WTC11 (cell line): ENCODE data around the gene NTRK1. TPM values are rescaled to one million over a fixed set of nuclear protein-coding genes. Genes with fewer than 3 reads are reported as not detected.

Experiments used
- ATAC-seq: fragments of 200-7000 bp; cut with Tn5 transposase; 2 replicates; pipeline ENCODE4 v1.10.0; 2021; ENCODE audit warnings: mild to moderate bottlenecking, moderate library complexity
- CTCF ChIA-PET: fragments of 300-600 bp; sonication (Branson Sonifier 250); formaldehyde crosslinking; loops from one replicate; lab custom pipeline; 2021; ENCODE audit warnings: antibody characterized with exemption; lab: Charles Lee
- POLR2A ChIA-PET: fragments of 350-600 bp; sonication (Branson Sonifier 250); formaldehyde crosslinking; loops from one replicate; lab custom pipeline; 2021; ENCODE audit warnings: antibody characterized with exemption; lab: Charles Lee
- DNase-seq: peaks from one replicate; pipeline ENCODE4 v3.0.0; 2021; ENCODE audit warnings: low spot score
- H3K27ac Mint-ChIP-seq: 2 replicates; pipeline ENCODE4 v1.8.0; 2021; ENCODE audit warnings: mixed read lengths
- H3K27me3 Mint-ChIP-seq: 2 replicates; pipeline ENCODE4 v1.8.0; 2021; ENCODE audit warnings: low read depth, mild to moderate bottlenecking, moderate library complexity, mixed read lengths
- H3K36me3 Mint-ChIP-seq: 2 replicates; pipeline ENCODE4 v1.8.0; 2021; ENCODE audit warnings: mixed read lengths
- H3K4me1 Mint-ChIP-seq: 2 replicates; pipeline ENCODE4 v1.8.0; 2022; ENCODE audit warnings: mixed read lengths
- H3K4me3 Mint-ChIP-seq: 2 replicates; pipeline ENCODE4 v1.8.0; 2021; ENCODE audit warnings: mild to moderate bottlenecking, moderate library complexity, mixed read lengths
- H3K9me3 Mint-ChIP-seq: 2 replicates; pipeline ENCODE4 v1.8.0; 2021; ENCODE audit warnings: mixed read lengths
- ESRRA ChIP-seq: sonication (generic); formaldehyde crosslinking; IDR thresholded peaks from 2 replicates; pipeline ENCODE4 v1.8.1; 2022; ENCODE audit warnings: mild to moderate bottlenecking, missing genetic modification reagents, borderline replicate concordance
- FOXK1 ChIP-seq: sonication (generic); formaldehyde crosslinking; IDR thresholded peaks from 2 replicates; pipeline ENCODE4 v1.8.0; 2022; ENCODE audit warnings: mild to moderate bottlenecking, moderate library complexity, missing genetic modification reagents
- GRHL2 ChIP-seq: fragments of 250-450 bp; sonication (Bioruptor Pico); IDR thresholded peaks from 2 replicates; pipeline ENCODE4 v1.8.0; 2022; ENCODE audit warnings: mild to moderate bottlenecking, moderate library complexity; ENCODE audit not compliant: insufficient replicate concordance, severe bottlenecking
- MXD4 ChIP-seq: fragments of 250-450 bp; sonication (Bioruptor Pico); IDR thresholded peaks from 2 replicates; pipeline ENCODE4 v1.8.0; 2021; ENCODE audit warnings: mild to moderate bottlenecking, moderate library complexity, borderline replicate concordance
- OVOL2 ChIP-seq: fragments of 250-450 bp; sonication (Bioruptor Pico); IDR thresholded peaks from 2 replicates; pipeline ENCODE4 v1.9.0; 2021; ENCODE audit warnings: mild to moderate bottlenecking, borderline replicate concordance
- RELA ChIP-seq: sonication (generic); formaldehyde crosslinking; IDR thresholded peaks from 2 replicates; pipeline ENCODE4 v1.8.1; 2022; ENCODE audit warnings: missing genetic modification reagents, mild to moderate bottlenecking, borderline replicate concordance
- SMAD4 ChIP-seq: sonication (generic); formaldehyde crosslinking; IDR thresholded peaks from 2 replicates; pipeline ENCODE4 v1.8.0; 2022; ENCODE audit warnings: mild to moderate bottlenecking, missing genetic modification reagents
- ZNF219 ChIP-seq: sonication (generic); formaldehyde crosslinking; IDR thresholded peaks from 2 replicates; pipeline ENCODE4 v1.8.0; 2023; ENCODE audit warnings: missing genetic modification reagents, mild to moderate bottlenecking, borderline replicate concordance
- ZNF416 ChIP-seq: fragments of 250-450 bp; sonication (Bioruptor Pico); IDR thresholded peaks from 2 replicates; pipeline ENCODE4 v1.9.0; 2021; ENCODE audit warnings: mild to moderate bottlenecking, inconsistent platforms
- ZNF671 ChIP-seq: fragments of 250-450 bp; sonication (Bioruptor Pico); IDR thresholded peaks from 2 replicates; pipeline ENCODE4 v1.8.0; 2021; ENCODE audit warnings: mild to moderate bottlenecking
- total RNA-seq: library from RNA; stranded (reverse); gene quantifications from 3 replicates; pipeline ENCODE4 v1.2.3, GENCODE V29; 2021
- TF ChIP-seq, protein P1 (sequence below): fragments of 250-450 bp; sonication (Bioruptor Pico); IDR thresholded peaks from 2 replicates; pipeline ENCODE4 v2.1.2; 2022; ENCODE audit warnings: mild to moderate bottlenecking, moderate library complexity
- TF ChIP-seq, protein P2 (sequence below): sonication (generic); formaldehyde crosslinking; conservative IDR thresholded peaks from 2 replicates; pipeline ENCODE4 v1.8.1; 2022; ENCODE audit warnings: mild to moderate bottlenecking, missing genetic modification reagents
- TF ChIP-seq, protein P3 (sequence below): sonication (generic); formaldehyde crosslinking; IDR thresholded peaks from 2 replicates; pipeline ENCODE4 v1.8.1; 2022; ENCODE audit warnings: low read depth, mild to moderate bottlenecking, moderate library complexity, missing genetic modification reagents, borderline replicate concordance
- TF ChIP-seq, protein P4 (sequence below): sonication (generic); formaldehyde crosslinking; IDR thresholded peaks from 2 replicates; pipeline ENCODE4 v1.8.1; 2022; ENCODE audit warnings: missing genetic modification reagents, borderline replicate concordance
- TF ChIP-seq, protein P5 (sequence below): sonication (generic); formaldehyde crosslinking; IDR thresholded peaks from 2 replicates; pipeline ENCODE4 v1.8.1; 2023; ENCODE audit warnings: mild to moderate bottlenecking, missing genetic modification reagents, moderate library complexity
- TF ChIP-seq, protein P6 (sequence below): sonication (generic); formaldehyde crosslinking; IDR thresholded peaks from 2 replicates; pipeline ENCODE4 v1.8.1; 2022; ENCODE audit warnings: low read depth, missing genetic modification reagents, borderline replicate concordance

The NTRK1 gene
- total RNA-seq, 1 experiment from 2014 or later, result 0.42 TPM

DNA sequence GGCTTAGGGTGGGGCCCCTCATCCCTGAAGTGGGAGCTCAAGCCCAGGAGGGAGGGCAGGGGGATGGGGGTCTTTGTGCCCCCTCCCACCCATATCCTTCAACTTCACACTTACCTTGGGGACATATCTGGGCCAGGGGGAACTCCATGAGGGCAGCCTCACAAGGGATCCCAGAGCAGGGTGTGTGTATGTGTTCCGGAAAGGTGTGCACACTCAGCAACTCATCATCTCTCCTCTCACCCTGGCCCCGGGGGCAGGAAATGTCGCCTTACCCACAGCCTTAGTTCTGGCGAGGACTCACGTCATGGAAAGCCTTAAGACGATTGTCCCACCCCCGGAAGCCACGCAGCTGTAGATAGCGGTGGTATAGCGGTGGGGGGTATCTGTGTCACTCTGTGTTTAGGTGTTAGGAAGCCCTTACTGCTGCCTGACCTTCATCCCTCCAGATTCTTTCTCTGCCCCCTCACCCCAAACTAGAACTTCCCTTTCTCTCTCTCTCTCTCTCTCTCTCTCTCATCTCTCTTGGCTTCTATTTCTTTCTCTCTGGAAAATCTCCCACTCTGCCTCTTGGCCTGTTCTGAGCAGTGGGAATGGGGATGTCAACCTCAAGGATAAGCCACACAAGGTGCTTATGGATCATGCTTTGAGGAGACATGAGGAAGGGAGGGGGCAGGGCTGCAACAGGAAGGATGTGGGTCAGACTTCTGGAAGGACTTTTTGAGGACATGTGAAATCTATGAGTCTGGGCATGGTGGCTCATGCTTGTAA, 43.9 kb upstream of the NTRK1 start, which contains the start of gene SH2D2A (continued):
- no peak for TF ChIP-seq RELA
- TF ChIP-seq, protein P1, sequence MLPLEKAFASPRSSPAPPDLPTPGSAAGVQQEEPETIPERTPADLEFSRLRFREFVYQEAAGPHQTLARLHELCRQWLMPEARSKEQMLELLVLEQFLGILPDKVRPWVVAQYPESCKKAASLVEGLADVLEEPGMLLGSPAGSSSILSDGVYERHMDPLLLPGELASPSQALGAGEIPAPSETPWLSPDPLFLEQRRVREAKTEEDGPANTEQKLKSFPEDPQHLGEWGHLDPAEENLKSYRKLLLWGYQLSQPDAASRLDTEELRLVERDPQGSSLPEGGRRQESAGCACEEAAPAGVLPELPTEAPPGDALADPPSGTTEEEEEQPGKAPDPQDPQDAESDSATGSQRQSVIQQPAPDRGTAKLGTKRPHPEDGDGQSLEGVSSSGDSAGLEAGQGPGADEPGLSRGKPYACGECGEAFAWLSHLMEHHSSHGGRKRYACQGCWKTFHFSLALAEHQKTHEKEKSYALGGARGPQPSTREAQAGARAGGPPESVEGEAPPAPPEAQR (CRISPR knock-in tag), result no peak
- TF ChIP-seq ZNF671 (CRISPR knock-in tag), result no peak
- TF ChIP-seq ZNF416 (CRISPR knock-in tag), result no peak
- TF ChIP-seq, protein P2, sequence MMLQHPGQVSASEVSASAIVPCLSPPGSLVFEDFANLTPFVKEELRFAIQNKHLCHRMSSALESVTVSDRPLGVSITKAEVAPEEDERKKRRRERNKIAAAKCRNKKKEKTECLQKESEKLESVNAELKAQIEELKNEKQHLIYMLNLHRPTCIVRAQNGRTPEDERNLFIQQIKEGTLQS, result no peak
- no peak for TF ChIP-seq FOXK1 (CRISPR knock-in tag)
- no peak for TF ChIP-seq ZNF219 (CRISPR knock-in tag)
- no peak for TF ChIP-seq OVOL2 (CRISPR knock-in tag)

DNA sequence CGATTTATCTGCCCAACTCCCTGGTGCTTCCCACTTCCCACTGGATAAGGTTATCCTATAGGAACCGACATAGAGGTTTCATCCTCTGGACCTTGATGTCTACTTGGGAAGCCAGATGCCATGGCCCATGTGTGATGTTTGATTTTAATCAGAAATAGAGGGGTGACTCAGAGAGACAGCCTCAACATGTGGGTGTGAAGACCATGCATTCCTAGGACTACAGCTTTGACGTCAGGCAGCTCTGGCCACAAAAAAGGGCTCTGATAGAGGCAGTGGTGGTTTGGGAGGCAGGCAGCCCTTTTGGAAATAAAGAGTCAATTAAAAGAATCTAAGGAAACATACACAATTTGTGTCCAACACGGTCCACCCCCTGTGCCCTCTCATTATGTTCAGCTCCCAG, 38.9 kb upstream of the NTRK1 start:
- Mint-ChIP-seq H3K36me3 (no peaks in the 10 kb centered on the region), H3K4me1 (no peaks in the 10 kb centered on the region), H3K4me3 (no peak overlapping the region), H3K27ac (no peak overlapping the region), H3K27me3 (peaks cover 59% of the 10 kb centered on the region), H3K9me3 (no peaks in the 10 kb centered on the region)
- POLR2A ChIA-PET, result no interaction called here
- DNase-seq (no peak), ATAC-seq (no peak)
- CTCF ChIA-PET, result interaction anchor here (0.6 to 2.2 kb wide), 12 partner anchors 8 to 436 kb away, joined by 3 to 10 read pairs (median 4); partner anchors contain the start of gene NTRK1
- no peak for TF ChIP-seq MXD4 (CRISPR knock-in tag)
- no peak for TF ChIP-seq ESRRA (CRISPR knock-in tag)
- TF ChIP-seq GRHL2 (CRISPR knock-in tag), result no peak
- TF ChIP-seq, protein P3, sequence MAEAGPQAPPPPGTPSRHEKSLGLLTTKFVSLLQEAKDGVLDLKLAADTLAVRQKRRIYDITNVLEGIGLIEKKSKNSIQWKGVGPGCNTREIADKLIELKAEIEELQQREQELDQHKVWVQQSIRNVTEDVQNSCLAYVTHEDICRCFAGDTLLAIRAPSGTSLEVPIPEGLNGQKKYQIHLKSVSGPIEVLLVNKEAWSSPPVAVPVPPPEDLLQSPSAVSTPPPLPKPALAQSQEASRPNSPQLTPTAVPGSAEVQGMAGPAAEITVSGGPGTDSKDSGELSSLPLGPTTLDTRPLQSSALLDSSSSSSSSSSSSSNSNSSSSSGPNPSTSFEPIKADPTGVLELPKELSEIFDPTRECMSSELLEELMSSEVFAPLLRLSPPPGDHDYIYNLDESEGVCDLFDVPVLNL (CRISPR knock-in tag), result no peak
- TF ChIP-seq, protein P4, sequence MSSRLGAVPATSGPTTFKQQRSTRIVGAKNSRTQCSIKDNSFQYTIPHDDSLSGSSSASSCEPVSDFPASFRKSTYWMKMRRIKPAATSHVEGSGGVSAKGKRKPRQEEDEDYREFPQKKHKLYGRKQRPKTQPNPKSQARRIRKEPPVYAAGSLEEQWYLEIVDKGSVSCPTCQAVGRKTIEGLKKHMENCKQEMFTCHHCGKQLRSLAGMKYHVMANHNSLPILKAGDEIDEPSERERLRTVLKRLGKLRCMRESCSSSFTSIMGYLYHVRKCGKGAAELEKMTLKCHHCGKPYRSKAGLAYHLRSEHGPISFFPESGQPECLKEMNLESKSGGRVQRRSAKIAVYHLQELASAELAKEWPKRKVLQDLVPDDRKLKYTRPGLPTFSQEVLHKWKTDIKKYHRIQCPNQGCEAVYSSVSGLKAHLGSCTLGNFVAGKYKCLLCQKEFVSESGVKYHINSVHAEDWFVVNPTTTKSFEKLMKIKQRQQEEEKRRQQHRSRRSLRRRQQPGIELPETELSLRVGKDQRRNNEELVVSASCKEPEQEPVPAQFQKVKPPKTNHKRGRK (CRISPR knock-in tag), result no peak
- TF ChIP-seq, protein P5, sequence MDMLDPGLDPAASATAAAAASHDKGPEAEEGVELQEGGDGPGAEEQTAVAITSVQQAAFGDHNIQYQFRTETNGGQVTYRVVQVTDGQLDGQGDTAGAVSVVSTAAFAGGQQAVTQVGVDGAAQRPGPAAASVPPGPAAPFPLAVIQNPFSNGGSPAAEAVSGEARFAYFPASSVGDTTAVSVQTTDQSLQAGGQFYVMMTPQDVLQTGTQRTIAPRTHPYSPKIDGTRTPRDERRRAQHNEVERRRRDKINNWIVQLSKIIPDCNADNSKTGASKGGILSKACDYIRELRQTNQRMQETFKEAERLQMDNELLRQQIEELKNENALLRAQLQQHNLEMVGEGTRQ, result no peak
- TF ChIP-seq, protein P6, sequence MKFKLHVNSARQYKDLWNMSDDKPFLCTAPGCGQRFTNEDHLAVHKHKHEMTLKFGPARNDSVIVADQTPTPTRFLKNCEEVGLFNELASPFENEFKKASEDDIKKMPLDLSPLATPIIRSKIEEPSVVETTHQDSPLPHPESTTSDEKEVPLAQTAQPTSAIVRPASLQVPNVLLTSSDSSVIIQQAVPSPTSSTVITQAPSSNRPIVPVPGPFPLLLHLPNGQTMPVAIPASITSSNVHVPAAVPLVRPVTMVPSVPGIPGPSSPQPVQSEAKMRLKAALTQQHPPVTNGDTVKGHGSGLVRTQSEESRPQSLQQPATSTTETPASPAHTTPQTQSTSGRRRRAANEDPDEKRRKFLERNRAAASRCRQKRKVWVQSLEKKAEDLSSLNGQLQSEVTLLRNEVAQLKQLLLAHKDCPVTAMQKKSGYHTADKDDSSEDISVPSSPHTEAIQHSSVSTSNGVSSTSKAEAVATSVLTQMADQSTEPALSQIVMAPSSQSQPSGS (CRISPR knock-in tag), result no peak
- no peak for TF ChIP-seq SMAD4
- TF ChIP-seq, protein P2, result no peak
